ENCODE results near the gene ISLR2.

The ISLR2 gene

DNA sequence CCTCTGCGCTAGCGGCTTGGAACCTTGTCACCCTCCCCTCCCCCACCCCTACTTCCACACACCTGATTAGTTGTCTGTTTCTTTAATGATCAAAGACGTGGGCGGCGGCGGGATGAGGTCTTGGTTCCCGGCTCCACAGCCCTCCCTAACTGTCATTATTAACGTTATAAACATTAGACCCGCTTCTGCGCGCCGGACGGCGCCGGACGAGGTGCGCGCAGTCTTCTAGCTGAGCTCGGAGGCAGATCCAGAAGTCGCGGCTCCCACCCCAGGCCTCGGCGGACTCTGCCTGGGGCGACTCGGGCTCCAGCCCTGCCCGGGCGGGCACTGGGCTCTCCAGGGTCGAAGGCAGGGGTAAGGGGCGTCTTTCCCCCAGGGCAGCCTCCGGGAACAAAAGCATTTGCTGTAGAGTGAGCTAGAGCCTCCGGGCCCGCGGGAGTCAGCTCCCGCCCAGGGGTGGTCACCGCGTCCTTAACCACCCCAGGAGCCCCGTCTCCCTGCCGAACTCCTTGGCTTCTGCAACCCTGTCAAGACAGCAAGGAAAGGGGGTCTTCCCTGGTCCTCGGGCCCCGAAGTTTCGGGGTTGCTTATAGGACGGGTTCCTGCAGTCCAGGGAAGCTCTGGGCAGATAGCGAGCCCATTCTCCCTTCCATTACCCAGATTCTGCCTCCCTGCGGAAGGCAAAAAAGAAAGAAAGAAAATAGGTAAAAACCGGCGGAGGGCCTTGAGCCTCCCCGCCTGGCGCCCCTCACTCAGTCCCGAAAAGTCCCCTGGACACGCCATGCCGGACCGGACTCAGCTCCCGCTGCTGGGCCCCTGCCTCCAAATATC lies 2.2 kb upstream of the ISLR2 start:
- FAIRE-seq (no peak), DNase-seq (ENCODE audit: extremely low spot score, insufficient read length, low read depth) (no peak)

DNA sequence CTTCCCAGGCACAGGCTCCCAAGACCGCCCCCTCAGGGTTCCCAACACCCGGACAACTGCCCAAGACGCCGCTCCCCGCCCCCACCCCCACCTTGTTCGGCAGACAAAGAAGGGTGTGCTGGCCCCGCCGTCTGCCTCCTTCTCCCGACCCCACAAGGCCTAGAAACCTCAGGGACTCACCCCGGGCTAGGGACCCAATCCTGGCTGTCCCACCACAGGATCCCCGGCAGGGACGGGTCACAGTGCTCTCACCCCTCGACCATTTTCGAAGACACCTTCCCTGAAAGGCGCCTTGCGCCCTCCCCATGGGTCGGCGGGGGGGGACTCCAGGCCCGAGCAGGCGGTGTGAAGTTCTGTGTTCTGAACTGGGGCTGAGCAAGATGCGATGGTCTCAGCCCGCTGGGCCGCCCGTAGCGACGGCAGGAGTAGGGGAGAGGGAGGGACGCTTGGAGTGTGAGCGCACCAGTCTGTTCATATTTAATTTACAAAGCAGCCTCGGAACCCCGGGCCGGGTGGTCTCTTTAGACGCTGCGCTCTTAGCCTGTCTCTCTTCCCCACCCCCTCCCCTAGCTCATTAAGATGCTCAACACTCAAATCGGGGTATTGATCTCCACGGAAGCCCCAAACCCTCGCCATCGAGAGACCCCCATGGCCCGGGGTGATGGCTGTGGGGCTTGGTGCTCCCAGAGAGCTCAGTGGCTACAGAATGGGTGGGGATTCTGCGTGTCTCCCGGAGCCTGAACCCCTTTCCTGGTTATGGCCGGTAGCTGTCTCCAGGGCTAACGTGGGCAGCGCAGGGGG lies 1.4 kb upstream of the ISLR2 start:
- FAIRE-seq (no peak), DNase-seq (ENCODE audit: extremely low spot score, insufficient read length, low read depth) (no peak)

- DNase-seq (ENCODE audit: extremely low spot score, insufficient read length, low read depth) (no peak), FAIRE-seq (no peak)
Observed at GRCh38 chr15:74129586-74130154, 716 bp upstream of the ISLR2 start.

- no peak for FAIRE-seq
- DNase-seq (ENCODE audit: extremely low spot score, insufficient read length, low read depth) = no peak
Observed at GRCh38 chr15:74130849-74131627, 652 bp downstream of the ISLR2 start.

DNA sequence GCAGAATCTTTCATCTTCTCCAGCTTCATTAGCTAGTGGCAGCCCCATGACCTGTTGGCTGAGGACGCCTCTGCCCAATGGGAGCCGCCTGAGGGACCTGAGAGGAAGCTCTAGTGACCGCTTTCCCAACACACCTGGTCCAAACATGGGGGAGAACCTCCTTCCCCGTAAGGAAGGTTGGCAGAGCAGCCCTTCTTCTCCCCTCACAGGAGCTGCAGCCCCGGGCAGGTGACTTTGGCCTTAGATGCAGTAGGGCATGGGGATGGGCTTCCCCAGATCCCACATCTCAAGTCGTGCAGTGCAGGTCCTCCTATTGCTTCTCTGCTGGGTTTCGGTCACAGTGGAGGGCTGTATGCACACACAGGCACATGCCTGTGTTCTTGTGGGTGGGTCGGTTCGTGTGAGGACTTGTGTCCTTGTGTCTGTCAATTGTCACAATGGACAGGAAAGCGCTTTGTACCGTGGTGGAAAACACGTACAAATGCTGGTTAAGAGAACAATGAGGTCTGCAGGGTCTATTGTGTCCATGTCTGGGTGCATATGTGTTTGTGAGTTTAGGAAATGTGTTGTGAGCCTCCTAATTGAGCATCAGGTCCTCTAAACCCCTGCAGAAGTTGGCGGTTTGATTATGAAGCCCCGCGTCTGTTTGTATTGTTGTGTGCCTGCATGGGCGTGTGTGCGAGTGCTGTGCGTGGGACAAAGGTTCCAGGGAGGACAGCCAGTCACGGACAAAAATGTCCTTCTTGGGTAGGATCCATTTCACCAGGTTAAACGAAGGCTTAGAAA lies 1.4 kb downstream of the ISLR2 start:
- DNase-seq (ENCODE audit: extremely low spot score, insufficient read length, low read depth) = no peak

GRCh38 chr15:74132681-74133651 lies 2.6 kb downstream of the ISLR2 start:
- FAIRE-seq = no peak
- no peak for DNase-seq (ENCODE audit: extremely low spot score, insufficient read length, low read depth)

More for the DNA sequence above, 1.4 kb downstream of the ISLR2 start:
- FAIRE-seq = no peak

DNA sequence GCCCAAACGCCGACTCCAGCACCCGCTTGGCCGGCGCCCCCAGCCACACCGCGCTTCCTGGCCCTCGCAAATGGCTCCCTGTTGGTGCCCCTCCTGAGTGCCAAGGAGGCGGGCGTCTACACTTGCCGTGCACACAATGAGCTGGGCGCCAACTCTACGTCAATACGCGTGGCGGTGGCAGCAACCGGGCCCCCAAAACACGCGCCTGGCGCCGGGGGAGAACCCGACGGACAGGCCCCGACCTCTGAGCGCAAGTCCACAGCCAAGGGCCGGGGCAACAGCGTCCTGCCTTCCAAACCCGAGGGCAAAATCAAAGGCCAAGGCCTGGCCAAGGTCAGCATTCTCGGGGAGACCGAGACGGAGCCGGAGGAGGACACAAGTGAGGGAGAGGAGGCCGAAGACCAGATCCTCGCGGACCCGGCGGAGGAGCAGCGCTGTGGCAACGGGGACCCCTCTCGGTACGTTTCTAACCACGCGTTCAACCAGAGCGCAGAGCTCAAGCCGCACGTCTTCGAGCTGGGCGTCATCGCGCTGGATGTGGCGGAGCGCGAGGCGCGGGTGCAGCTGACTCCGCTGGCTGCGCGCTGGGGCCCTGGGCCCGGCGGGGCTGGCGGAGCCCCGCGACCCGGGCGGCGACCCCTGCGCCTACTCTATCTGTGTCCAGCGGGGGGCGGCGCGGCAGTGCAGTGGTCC lies 3.5 kb downstream of the ISLR2 start:
- no peak for DNase-seq (ENCODE audit: extremely low spot score, insufficient read length, low read depth)
- FAIRE-seq = no peak

DNA sequence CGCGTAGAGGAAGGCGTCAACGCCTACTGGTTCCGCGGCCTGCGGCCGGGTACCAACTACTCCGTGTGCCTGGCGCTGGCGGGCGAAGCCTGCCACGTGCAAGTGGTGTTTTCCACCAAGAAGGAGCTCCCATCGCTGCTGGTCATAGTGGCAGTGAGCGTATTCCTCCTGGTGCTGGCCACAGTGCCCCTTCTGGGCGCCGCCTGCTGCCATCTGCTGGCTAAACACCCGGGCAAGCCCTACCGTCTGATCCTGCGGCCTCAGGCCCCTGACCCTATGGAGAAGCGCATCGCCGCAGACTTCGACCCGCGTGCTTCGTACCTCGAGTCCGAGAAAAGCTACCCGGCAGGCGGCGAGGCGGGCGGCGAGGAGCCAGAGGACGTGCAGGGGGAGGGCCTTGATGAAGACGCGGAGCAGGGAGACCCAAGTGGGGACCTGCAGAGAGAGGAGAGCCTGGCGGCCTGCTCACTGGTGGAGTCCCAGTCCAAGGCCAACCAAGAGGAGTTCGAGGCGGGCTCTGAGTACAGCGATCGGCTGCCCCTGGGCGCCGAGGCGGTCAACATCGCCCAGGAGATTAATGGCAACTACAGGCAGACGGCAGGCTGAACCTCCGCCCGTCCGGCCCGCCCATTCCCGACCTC lies 4.1 kb downstream of the ISLR2 start:
- FAIRE-seq (no peak), DNase-seq (ENCODE audit: extremely low spot score, insufficient read length, low read depth) (no peak)

DNA sequence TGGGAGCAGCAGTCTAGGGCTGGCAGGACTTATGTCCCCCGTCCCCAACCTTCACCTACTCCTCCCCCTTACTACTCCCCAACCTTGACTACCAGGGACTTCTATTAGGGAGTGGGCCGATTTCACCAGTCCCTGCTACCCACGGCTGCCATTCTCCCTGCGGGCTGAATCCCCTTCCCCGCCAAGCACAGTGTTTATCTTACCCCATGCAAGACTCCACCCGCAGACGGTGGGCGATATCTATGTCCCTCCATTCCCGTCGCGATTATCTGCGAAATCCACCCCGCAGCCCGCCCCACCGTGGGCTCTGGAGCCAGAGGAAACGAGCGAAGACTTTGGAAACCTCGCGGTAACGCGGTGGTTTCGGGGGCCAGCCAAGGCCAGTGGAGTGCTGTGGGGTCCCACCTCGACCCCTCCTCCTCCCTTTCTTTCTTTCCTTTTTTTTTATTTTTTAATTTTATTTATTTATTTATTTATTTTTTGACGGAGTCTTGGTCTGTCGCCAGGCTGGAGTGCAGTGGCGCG lies 4.7 kb downstream of the ISLR2 start:
- DNase-seq (ENCODE audit: extremely low spot score, insufficient read length, low read depth) = no peak
- no peak for FAIRE-seq

DNA sequence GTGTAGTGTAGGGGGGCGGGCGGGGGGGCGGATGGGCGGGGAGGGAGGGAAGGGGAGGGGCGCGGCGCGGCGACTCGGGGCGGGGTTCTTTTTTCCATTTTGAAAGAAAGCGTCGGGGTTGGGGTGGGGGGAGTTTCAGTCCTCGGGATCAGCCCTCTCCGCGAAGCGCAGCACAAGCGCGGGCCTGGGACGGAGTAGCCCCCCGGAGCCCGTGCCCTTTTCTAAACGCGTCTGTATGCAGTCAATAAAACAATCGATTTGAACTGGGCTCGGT lies 6.1 kb downstream of the ISLR2 start:
- DNase-seq (ENCODE audit: extremely low spot score, insufficient read length, low read depth) = no peak
- no peak for FAIRE-seq

DNA sequence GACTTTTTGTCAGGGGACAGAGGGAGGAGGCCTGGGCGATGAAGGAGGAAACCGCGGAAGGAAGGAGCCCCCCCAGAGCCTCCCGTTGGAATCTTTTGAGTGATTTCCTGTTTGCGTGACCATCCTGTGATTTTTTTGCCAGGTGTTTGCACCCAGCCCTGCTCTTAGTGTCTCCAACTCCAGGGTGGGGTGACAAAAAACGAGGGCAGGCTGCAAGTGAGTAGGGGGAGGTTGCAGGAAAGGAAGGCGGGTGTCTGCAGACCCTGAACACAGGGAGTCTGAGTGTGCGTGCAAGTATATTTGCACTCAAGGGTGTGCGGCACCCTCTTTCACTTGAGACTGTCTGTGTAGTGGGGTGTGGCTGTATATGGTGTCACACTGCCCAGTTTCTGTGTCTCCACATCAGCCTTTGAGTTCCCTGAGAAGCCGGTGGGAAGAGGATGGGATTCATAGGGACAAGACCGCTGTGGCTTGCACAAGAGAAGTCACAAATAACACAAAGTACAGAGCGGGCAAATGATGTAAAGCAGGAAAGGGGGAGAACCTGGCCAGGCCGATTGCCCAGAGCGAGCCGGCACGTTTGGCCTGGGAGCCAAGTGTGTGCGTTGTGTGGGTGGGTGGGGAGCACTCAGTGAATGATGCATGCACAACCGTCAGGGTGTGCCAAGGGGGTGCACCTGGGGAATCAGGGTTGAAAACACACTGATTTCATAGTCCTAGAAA lies 6.6 kb downstream of the ISLR2 start:
- FAIRE-seq = peak; percentile 18
- no peak for DNase-seq (ENCODE audit: extremely low spot score, insufficient read length, low read depth)

DNA sequence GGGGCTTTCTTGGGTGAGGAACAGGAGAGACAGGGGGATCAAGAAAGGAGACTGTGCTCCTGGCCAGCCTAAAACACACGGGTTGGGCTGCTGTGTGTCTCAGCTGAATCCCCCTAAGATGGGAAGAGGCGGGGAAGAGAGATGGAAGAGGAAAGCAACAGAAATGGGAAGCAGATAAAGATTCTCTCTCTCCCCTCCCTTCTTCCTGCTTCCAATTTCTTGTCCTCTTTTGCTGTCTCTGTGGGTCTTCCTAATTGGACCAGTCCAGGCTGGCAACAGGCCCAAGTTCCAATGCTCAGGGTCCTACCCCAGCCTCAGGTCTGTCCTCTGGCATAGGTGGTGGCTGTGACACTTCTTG lies 7.1 kb downstream of the ISLR2 start:
- no peak for FAIRE-seq
- DNase-seq (ENCODE audit: extremely low spot score, insufficient read length, low read depth) = no peak

- DNase-seq (ENCODE audit: extremely low spot score, insufficient read length, low read depth) (no peak), FAIRE-seq (no peak)
Observed at GRCh38 chr15:74138642-74139041, 8.3 kb downstream of the ISLR2 start.

GRCh38 chr15:74141591-74141990 lies 11.2 kb downstream of the ISLR2 start:
- DNase-seq (ENCODE audit: extremely low spot score, insufficient read length, low read depth) = no peak
- no peak for FAIRE-seq

DNA sequence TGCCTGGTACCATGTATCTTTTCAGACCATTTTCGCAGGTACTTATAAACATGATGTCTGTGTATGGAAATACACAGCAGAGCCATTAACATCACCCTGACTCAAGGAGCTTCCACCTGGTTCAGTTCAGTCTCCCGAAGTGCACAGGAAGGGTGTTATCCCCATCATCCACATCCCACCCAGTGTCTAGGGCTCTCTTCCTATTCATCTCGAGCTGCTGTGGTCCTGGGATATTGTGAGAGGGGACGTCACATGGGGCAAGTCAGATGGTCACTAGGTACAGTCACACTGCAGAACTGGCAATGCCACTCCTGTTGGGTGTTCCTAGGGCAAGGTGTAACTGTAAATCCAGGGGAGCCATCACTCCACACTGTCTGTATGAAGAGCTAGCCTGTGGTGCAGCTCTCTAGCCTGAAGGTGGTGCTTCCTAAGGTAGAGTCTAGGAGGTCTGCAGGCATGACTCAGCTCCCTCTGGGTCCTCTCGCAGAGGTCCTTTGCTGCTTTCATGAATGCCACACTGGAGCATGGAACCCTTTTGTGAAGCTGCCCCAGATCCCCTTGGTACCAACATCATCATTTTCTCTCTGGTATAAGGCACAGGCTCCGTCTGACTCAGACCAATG lies 13.9 kb downstream of the ISLR2 start:
- FAIRE-seq (no peak), DNase-seq (ENCODE audit: extremely low spot score, insufficient read length, low read depth) (no peak)

DNA sequence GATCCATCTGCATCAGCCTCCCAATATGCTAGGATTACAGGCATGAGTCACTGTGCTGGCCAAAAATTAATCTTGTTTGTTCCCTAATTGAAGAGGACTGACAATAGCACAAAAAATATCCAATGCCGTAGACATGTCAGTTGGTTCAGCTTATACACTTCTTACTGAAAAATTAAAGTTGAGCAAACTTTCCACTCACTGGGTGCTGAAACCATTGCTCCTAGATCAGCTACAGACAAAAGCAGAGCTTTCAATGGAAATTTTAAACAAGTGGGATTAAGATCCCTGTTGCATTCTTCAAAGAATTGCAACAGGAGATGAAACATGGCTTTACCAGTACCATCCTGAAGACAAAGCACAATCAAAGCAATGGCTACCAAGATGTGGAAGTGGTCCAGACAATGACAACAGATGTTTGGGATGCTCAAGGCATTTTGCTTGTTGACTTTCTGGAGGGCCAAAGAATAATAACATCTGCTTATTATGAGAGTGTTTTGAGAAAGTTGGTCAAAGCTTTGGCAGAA lies 16.0 kb downstream of the ISLR2 start:
- DNase-seq (ENCODE audit: extremely low spot score, insufficient read length, low read depth) (no peak), FAIRE-seq (no peak)

Measured in GM18507 (cell line).